Right cardiac atrium (tissue), 5 donors: Measurements from ENCODE around the gene KRT14. TPM values are rescaled to one million over a fixed set of nuclear protein-coding genes. Genes with fewer than 3 reads are reported as not detected.

ENCODE experiments used
- ATAC-seq, 2 donors: fragments of 200-7000 bp; cut with Tn5 transposase; one replicate each; pipeline versions ENCODE4 v1.8.0 to v1.9.1; 2020; ENCODE audit warnings: moderate library complexity in 2 of 2, mild to moderate bottlenecking in 1 of 2
- DNase-seq, 3 donors: peaks; one replicate each; pipeline ENCODE4 v3.0.0-alpha.2; 2020
- H3K27ac ChIP-seq: one replicate; pipeline ENCODE4 v1.5.1; 2013; ENCODE audit warnings: mild to moderate bottlenecking, low read length, control low read depth, moderate library complexity
- H3K27me3 ChIP-seq: one replicate; pipeline ENCODE4 v1.6.1; 2013; ENCODE audit not compliant: control insufficient read depth, insufficient read depth
- H3K4me1 ChIP-seq: one replicate; pipeline ENCODE4 v1.6.1; 2013; ENCODE audit warnings: low read length; ENCODE audit not compliant: control insufficient read depth, insufficient read depth
- H3K4me3 ChIP-seq: one replicate; pipeline ENCODE4 v1.5.1; 2013; ENCODE audit warnings: low read length, control low read depth
- H3K9me3 ChIP-seq: one replicate; pipeline ENCODE4 v1.6.1; 2013; ENCODE audit warnings: low read length; ENCODE audit not compliant: control insufficient read depth
- WGBS: extraction: QIAGEN DNeasy Blood & Tissue Kit; methylation state at CpG from one replicate; pipeline ENCODE4 v1.1.7; 2013; 5-methylcytosine and 5-hydroxymethylcytosine counted together
- intact Hi-C, 4 donors: fragments of 100-400 bp; cut with DNase I; formaldehyde crosslinking; loops; one replicate each; pipeline versions ENCODE4 v1.11.0 to v1.14.0; 2022 to 2023
- polyA plus RNA-seq: library from polyadenylated mRNA; stranded (reverse); fragments of 200-250 nt; gene quantifications from one replicate; pipeline ENCODE4 v1.2.3, GENCODE V29; 2013
- total RNA-seq, 4 donors: library from RNA; stranded (reverse); fragmentation: NEBNext Ultra II Directional; extraction: Animal tissue kit (Norgen Biotek cat#: 25700); gene quantifications; one replicate each; pipeline ENCODE4 v1.2.1, GENCODE V29; 2021
- donor health status: healthy with polysubstance abuse.
- donor health status: DM: no; HTN: yes; CAD: no.
- donor health status: DM: no; HTN: no; CAD: no.
- donor health status: DM: no; HTN: yes; CAD: no; lungs with severe emphysema.
- donor health status: DM: yes; HTN: yes; CAD: no.

The KRT14 gene
- total and polyA plus RNA-seq, 5 donors, result 0.11 TPM; not detected in 4

- ATAC-seq, result no peak
- no peak overlapping the region for H3K27ac ChIP-seq
- intact Hi-C loops, result no loop called here
- no peaks in the 10 kb centered on the region for H3K9me3 ChIP-seq
- DNase-seq, result no peak
- no peak overlapping the region for H3K4me3 ChIP-seq
- no peaks in the 10 kb centered on the region for H3K4me1 ChIP-seq
- H3K27me3 ChIP-seq, result peaks cover 2% of the 10 kb centered on the region
Observed at GRCh38 chr17:41565338-41565737, 21.4 kb downstream of the KRT14 start.

GRCh38 chr17:41563607-41564170, 23.0 kb downstream of the KRT14 start:
- H3K9me3 ChIP-seq, result no peaks in the 10 kb centered on the region
- no peak overlapping the region for H3K4me3 ChIP-seq
- no peaks in the 10 kb centered on the region for H3K4me1 ChIP-seq
- no peak overlapping the region for H3K27ac ChIP-seq
- DNase-seq (no peak), ATAC-seq (no peak)
- intact Hi-C loops, result no loop called here
- H3K27me3 ChIP-seq, result peaks cover 2% of the 10 kb centered on the region
- 19% methylated on average over 3 of the region's 3 CpGs for WGBS

GRCh38 chr17:41561554-41561953, 25.1 kb downstream of the KRT14 start:
- Histone ChIP-seq H3K9me3 (no peaks in the 10 kb centered on the region), H3K4me3 (no peak overlapping the region), H3K4me1 (no peaks in the 10 kb centered on the region), H3K27me3 (peaks cover 2% of the 10 kb centered on the region), H3K27ac (no peak overlapping the region)
- intact Hi-C loops, result no loop called here
- DNase-seq, result no peak
- no peak for ATAC-seq
- 74% methylated on average over 6 of the region's 6 CpGs for WGBS

- Histone ChIP-seq H3K9me3 (no peaks in the 10 kb centered on the region), H3K27me3 (peaks cover 2% of the 10 kb centered on the region), H3K4me3 (no peak overlapping the region), H3K27ac (no peak overlapping the region), H3K4me1 (no peaks in the 10 kb centered on the region)
- intact Hi-C loops, result no loop called here
- 88% methylated on average over 2 of the region's 2 CpGs for WGBS
- ATAC-seq (no peak), DNase-seq (no peak)
Observed at GRCh38 chr17:41559548-41559947, 27.1 kb downstream of the KRT14 start.

GRCh38 chr17:41556931-41557330, 29.8 kb downstream of the KRT14 start:
- 79% methylated on average over 9 of the region's 9 CpGs for WGBS
- Histone ChIP-seq H3K27ac (no peak overlapping the region), H3K9me3 (no peaks in the 10 kb centered on the region), H3K4me1 (no peaks in the 10 kb centered on the region), H3K27me3 (no peaks in the 10 kb centered on the region), H3K4me3 (no peak overlapping the region)
- no peak for ATAC-seq
- intact Hi-C loops, result no loop called here
- no peak for DNase-seq

GRCh38 chr17:41556306-41556705, 30.4 kb downstream of the KRT14 start:
- Histone ChIP-seq H3K4me1 (no peaks in the 10 kb centered on the region), H3K27me3 (no peaks in the 10 kb centered on the region), H3K4me3 (no peak overlapping the region), H3K27ac (no peak overlapping the region), H3K9me3 (no peaks in the 10 kb centered on the region)
- intact Hi-C loops, result no loop called here
- ATAC-seq (no peak), DNase-seq (no peak)
- 45% methylated on average over 5 of the region's 5 CpGs for WGBS

GRCh38 chr17:41555105-41555887, 31.4 kb downstream of the KRT14 start:
- intact Hi-C loops, result no loop called here
- WGBS, result 69% methylated on average over 5 of the region's 5 CpGs
- ATAC-seq, result no peak

GRCh38 chr17:41553987-41554680, 32.6 kb downstream of the KRT14 start:
- Histone ChIP-seq H3K27ac (no peak overlapping the region), H3K4me1 (no peaks in the 10 kb centered on the region), H3K4me3 (no peak overlapping the region), H3K27me3 (no peaks in the 10 kb centered on the region), H3K9me3 (no peaks in the 10 kb centered on the region)
- no peak for DNase-seq
- intact Hi-C loops, result loop anchor here in 2 of 4 donors (2.0 to 5.0 kb wide), 3 partner anchors 91 to 108 kb away; no protein-coding TSS in a partner anchor
- WGBS, result 61% methylated on average over 8 of the region's 8 CpGs
- ATAC-seq, result no peak

More at GRCh38 chr17:41555105-41555887, 31.4 kb downstream of the KRT14 start:
- Histone ChIP-seq H3K4me3 (no peak overlapping the region), H3K9me3 (no peaks in the 10 kb centered on the region), H3K27me3 (no peaks in the 10 kb centered on the region), H3K4me1 (no peaks in the 10 kb centered on the region), H3K27ac (no peak overlapping the region)
- DNase-seq, result no peak

- WGBS, result 85% methylated on average over 4 of the region's 4 CpGs
Observed at GRCh38 chr17:41553176-41553575, 33.5 kb downstream of the KRT14 start.

GRCh38 chr17:41552455-41552854, 34.2 kb downstream of the KRT14 start:
- DNase-seq (no peak), ATAC-seq (no peak)
- Histone ChIP-seq H3K27ac (no peak overlapping the region), H3K9me3 (no peaks in the 10 kb centered on the region), H3K27me3 (no peaks in the 10 kb centered on the region), H3K4me3 (no peak overlapping the region), H3K4me1 (no peaks in the 10 kb centered on the region)
- 79% methylated on average over 5 of the region's 5 CpGs for WGBS
- intact Hi-C loops, result loop anchor here in 2 of 4 donors (2.0 to 5.0 kb wide), 3 partner anchors 92 to 110 kb away; no protein-coding TSS in a partner anchor

More at GRCh38 chr17:41553176-41553575, 33.5 kb downstream of the KRT14 start:
- Histone ChIP-seq H3K4me3 (no peak overlapping the region), H3K27ac (no peak overlapping the region), H3K27me3 (no peaks in the 10 kb centered on the region), H3K4me1 (no peaks in the 10 kb centered on the region), H3K9me3 (no peaks in the 10 kb centered on the region)
- DNase-seq, result no peak
- no peak for ATAC-seq
- intact Hi-C loops, result loop anchor here in 2 of 4 donors (2.0 to 5.0 kb wide), 3 partner anchors 92 to 109 kb away; no protein-coding TSS in a partner anchor

GRCh38 chr17:41551365-41551764, 35.3 kb downstream of the KRT14 start:
- ATAC-seq, result no peak
- WGBS, result 55% methylated on average over 5 of the region's 5 CpGs
- Histone ChIP-seq H3K4me1 (no peaks in the 10 kb centered on the region), H3K27ac (no peak overlapping the region), H3K9me3 (no peaks in the 10 kb centered on the region), H3K27me3 (no peaks in the 10 kb centered on the region), H3K4me3 (no peak overlapping the region)
- intact Hi-C loops, result loop anchor here in 1 of 4 donors (5.0 kb wide), 2 partner anchors 96 to 111 kb away; no protein-coding TSS in a partner anchor
- no peak for DNase-seq
